Activated CD8-positive, alpha-beta memory T cell treated with anti-CD3 and anti-CD28 coated beads for 4 hours (primary cell): ENCODE measurements around the gene LRRC18.

Experiments used
- DNase-seq, 2 donors: peaks; one replicate each; pipeline ENCODE4 v3.0.0-alpha.2; 2020; ENCODE audit warnings: low read depth in 2 of 2

Gene LRRC18

DNA sequence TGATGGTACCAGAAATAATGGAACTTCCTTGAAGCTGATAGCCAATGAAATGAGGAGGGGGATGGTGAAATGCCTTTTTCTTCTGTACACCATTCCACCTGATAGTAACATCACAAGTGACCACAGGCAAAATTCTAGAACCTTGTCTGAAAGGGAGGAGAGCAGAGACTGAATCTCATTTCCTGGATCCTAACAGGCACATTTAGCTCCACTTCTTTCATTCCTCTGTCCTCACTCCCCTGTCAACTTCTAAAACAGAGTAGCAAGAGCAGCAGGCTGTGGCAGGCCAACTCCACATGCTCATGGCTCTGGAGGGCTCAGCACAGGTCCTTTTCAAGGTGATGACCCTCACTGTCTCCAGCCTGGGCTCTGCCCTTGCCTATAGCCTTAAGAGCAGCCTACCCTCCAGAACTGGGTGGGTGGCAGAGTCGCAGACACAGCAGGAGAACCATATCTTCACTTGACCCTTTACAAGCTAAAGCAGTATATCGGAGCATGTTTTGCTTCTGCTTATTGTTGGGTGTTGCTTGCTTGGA is at the start of gene LRRC18:
TSS of gene LRRC18 (minus strand) at position 51 of the 536 bp plus-strand sequence. CDS start 25,685 bp downstream, outside the sequence.
- no peak for DNase-seq

DNA sequence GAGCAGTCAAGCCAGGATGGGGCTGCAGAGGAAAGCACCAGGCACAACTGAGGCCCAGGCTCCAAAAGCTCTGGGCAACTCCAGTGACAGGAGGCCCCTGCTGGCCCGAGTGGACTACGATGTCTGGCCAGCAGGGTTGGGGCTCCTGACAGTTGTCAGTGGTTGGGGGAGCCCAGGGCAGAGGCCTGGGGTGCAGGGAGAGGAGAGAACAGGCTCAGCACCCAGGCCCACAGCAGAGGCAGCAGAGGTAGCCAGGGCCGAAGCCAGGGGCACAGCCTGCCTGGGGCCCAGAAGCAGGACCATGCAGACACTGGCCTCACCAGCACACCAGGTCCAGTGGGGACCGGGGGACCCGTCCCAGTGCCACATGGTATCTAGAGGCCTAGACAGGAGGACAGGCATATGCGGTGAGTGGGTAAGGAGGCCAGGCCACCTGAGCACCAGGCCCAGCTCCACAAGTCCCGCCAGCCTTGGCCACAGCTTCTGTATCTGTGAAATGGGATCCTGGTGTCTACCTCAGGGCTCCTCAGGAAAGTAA is 46.0 kb upstream of the LRRC18 start:
- DNase-seq, result no peak

DNA sequence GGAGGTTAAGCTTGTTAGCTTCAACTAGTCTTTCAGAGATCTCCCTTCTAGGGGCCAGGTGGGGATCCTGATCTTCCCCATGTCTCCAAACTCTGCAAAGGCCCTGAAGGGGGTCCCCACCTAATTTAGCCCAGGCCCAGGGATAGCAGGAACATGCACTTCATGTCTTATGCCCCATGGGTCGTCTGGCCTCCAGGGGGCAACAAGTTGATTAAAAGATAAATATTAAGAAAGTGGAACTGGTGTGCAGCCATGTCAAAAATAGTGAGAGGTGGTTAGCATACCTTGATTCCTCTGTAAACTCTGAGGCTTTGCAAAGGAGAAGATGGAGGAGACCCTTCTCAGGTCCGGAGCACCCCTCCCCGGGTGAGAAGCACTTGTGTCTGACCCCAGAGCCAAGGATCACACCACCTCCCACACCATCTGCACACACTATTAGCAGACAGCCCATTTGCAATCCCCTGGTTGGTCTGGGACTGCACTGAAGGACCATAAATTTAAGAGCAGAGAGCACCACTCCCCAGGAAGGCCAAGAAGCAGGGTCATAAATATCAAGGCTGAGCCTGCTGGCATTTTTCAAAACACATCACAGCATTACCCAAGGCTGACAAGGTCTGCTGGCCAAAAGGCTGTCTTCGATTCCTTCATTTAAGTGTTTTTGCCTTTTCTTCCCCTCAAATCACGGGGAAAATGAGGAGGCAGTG is 44.2 kb upstream of the LRRC18 start:
- DNase-seq, result no peak

DNA sequence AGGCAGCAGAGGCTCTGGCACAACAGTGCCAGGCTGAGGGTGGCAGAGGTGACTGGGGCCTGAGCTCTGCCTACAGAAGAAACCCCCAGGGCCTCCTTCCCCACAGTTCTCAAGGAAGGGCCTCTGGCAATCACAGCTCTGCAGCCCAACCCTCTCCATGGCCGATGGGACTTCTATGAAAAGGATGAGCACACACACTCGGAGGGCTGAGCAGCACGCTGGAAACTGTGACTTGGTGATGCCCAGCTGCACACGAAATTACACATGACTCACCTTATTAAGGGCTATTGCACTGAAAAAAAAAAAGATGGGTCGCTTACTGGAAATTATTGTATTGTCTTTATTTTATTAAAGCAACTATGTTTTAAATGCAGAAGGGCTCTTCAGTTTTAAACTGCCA is 42.9 kb upstream of the LRRC18 start:
- DNase-seq, result no peak

DNA sequence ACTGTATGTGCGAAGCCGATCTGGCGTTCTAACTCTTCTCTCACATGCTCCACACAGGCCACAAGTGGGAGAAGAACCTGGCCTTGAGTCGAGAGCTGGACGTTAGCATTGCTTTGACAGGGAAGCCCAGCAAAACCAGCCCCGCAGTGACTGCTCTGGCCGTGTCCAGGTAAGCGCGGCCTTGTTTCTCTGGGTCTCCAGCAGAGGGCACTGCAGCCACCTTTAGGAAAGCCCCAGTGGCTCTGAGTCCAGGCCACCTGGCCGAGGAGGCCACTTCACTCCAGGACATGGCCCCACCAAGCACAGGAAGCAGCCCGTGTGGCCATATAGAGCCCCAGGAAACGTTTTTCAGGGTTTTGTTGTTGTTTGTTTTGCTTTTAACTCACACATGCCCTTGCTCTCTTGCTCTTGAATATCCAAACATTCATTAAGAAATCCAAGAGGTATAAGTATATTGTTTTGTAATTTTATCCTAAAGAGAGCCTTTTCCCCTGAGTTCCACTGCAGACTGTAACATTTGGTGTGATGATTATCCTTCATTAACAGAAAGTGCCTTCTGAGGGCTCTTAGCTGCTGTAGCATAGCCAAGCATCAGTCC is 41.8 kb upstream of the LRRC18 start:
- DNase-seq, result no peak

- no peak for DNase-seq
These were observed 38.7 kb upstream of the LRRC18 start for GRCh38 chr10:48978318-48978717.

DNA sequence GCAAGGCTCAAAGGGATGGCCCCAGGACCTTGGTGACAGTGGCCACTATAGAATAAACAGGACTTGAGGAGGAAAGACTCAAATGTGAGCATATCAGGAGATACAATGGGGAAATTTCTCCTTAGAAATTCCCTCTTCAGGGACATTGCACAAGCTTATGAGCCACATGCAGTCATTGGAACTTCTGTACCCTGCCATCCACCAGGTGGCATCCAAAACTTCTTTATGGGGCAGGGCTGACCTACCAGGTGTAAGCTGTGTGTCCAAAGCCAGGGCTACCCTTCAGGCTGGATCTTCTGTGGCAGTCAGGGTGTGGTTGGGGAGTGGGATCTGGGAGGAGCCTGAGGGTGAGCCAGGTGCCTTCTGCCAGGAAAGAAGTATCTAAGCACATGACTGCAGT is 36.6 kb upstream of the LRRC18 start:
- DNase-seq, result no peak

GRCh38 chr10:48974510-48975156 is 35.0 kb upstream of the LRRC18 start:
- no peak for DNase-seq

DNA sequence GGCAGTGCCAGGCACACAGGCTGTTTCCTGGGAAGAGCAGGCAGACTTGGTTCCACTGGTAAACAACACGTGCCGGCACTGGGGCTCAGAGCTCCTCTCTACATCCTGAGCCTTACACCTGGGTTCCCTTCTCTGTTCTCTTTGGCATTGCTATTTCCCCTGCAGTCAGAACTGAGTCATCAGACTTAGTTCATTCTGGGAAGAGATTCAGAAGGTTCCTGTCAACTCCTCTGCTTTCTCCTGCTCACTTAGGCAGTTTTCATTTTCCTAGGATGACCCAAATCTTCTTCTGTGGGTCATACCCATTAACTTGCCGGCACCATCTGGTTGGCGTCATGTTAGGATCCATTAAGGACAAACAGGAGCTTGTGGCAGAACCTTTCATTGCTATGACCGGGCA is 33.4 kb upstream of the LRRC18 start:
- no peak for DNase-seq

GRCh38 chr10:48970654-48971053 is 31.0 kb upstream of the LRRC18 start:
- DNase-seq, result no peak

GRCh38 chr10:48970046-48970445 is 30.4 kb upstream of the LRRC18 start:
- DNase-seq, result no peak

DNA sequence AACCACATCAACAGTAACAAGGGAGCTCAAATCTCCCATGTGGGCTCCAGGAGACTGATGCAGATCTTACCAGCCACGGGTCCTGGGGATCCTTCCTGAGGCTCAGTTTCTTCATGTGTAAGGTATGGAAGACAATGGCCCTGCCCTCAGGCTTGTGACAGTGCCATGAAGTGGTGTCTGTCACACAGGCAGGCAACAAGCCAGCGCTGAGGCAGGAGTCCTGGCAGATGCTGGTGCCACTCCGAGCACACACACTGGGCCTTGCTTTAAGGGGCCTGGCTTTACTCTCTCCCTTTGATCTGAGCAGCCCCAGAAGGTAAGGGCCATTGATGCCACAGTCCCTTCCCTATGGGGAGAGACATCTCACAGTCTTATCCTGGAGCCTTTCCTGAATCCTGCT is 28.4 kb upstream of the LRRC18 start:
- DNase-seq, result no peak

DNA sequence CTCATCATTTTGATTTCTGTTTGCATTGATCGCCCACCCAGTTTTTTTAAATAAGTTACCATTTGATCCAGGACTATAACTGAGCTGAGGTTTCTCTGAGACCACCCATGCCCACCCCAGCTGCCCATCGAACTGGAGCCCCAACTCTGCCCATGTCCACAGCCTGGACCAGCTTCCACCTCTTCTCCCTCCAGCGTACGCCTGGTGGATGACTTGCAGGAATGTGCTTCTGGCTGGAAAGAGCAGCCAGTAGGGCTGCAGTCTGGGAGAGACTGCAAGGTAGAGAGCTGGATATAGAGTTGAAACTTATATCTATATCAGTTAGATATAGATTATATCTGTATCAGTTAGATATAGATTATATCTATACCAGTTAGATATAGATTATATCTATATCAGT is 25.8 kb upstream of the LRRC18 start:
- DNase-seq, result no peak

DNA sequence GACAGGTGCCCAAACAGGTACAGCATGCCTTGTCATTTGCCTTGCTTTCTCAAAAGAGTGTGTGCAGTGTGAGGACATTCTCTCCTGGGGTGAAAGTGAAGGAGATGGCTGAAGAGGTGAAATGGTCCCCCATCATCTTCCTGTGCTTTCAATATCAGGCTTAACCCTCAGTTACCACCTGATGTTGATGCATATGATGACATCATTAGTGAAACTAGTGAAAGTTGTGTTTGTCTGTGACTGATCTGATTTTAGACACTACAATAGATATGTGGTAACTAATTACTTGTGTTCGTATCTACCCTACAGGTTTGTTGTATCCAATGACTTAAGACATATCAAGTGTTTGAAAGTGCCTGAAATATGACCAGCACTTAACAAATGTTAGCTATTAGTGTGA is 24.4 kb upstream of the LRRC18 start:
- DNase-seq, result no peak

- no peak for DNase-seq
These were observed 19.1 kb upstream of the LRRC18 start for GRCh38 chr10:48958598-48959190.

- DNase-seq, result no peak
These were observed 17.9 kb upstream of the LRRC18 start for GRCh38 chr10:48957361-48958151.

DNA sequence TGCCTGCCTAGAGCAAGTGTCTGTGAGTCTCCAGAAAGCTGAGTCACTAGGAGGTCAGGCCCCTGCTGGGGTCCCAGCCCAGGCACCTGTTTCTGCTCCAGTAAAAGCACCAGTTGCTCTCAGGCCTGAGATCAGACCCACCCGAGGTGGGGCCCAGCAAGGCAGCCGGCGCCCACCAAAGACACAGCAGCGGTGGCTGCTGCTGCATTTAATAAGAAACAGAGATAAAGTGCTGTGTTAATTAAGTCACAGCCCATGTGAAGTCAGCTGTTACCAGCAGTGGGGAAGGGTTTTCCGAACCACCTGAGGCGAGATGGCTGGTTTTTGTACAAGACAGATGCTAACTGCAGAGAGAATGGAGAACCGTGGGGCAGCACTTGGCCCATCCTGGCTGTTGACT is 12.1 kb upstream of the LRRC18 start:
- no peak for DNase-seq

GRCh38 chr10:48948470-48949037 is 8.9 kb upstream of the LRRC18 start:
- DNase-seq, result no peak

DNA sequence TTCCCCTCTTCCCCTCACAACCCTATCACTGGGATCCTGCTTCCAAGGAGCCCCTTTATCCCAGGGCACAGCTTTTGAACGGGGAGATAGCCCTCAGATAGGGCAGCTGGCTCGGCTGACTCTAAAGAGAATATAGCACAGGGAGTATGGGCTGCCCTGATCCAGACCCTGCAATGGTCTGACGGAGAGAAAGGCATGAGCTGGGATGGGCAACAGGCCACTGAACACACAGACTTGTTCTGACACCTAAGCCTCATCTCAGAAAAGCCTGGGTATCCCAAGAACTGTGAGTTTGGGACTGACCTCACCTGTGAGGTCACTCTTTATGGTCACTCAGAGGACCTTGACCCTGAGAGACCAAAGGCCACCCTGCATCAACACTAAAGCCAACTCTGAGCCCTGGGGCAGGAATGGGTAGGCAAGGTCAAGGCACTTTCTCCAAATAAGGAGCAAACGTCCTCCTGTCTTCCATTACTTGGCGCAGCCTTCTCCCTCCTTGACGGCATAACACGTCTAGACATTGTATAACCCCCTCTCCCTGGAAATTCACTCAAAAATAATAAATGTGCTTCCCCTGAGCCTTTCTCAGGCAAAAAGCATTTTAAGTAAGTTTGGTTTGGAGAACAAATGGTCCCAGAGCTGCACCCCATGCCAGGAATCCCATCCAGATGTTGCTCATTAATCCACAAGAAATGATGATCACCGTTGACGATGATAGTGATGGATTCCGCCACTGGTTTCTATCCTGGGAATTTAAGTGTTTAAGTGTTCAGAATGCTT is 8.2 kb upstream of the LRRC18 start:
- no peak for DNase-seq

DNA sequence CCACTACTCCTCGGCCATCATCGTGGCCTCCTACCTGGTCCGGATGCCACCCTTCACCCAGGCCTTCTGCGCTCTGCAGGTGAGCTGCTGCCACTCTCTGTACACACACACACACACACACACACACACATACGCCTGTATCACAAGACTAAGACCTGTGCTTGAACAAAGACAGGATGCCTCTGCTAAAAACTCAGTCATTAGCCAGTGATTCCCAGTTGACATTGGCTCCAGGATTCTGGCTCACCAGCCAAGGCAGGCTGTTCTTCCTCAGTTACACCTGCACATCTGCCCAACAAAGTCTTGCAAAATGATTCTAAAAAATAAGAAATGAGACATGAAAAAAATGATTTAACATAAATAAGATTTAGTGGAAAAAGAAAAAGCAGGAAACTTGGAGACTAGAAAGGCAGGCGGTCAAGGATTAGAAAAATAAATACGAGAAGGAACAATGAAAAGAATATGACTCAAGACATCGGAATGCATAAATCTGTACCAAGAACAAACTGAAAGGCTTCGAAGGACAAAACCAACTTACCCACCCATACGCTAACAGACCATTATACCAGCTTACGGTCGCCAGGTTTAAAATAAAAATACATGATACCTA is 7.4 kb upstream of the LRRC18 start:
- DNase-seq, result no peak
